Rectal smooth muscle tissue (tissue), 1 donor: Measurements from ENCODE around the gene SERINC3.

Source experiments
- H3K27ac ChIP-seq: one replicate; pipeline ENCODE4 v1.7.0; 2013; ENCODE audit warnings: low read depth, low read length, inconsistent platforms
- H3K27me3 ChIP-seq: one replicate; pipeline ENCODE4 v1.7.0; 2013; ENCODE audit warnings: low read length; ENCODE audit not compliant: control insufficient read depth, insufficient read depth
- H3K36me3 ChIP-seq: one replicate; pipeline ENCODE4 v1.7.0; 2013; ENCODE audit warnings: low read length; ENCODE audit not compliant: control insufficient read depth, insufficient read depth
- H3K4me1 ChIP-seq: one replicate; pipeline ENCODE4 v1.7.0; 2013; ENCODE audit warnings: low read length; ENCODE audit not compliant: control insufficient read depth, insufficient read depth
- H3K4me3 ChIP-seq: one replicate; pipeline ENCODE4 v1.7.0; 2013; ENCODE audit warnings: low read length
- H3K9ac ChIP-seq: one replicate; pipeline ENCODE4 v1.7.0; 2013; ENCODE audit warnings: low read length

Gene SERINC3

DNA sequence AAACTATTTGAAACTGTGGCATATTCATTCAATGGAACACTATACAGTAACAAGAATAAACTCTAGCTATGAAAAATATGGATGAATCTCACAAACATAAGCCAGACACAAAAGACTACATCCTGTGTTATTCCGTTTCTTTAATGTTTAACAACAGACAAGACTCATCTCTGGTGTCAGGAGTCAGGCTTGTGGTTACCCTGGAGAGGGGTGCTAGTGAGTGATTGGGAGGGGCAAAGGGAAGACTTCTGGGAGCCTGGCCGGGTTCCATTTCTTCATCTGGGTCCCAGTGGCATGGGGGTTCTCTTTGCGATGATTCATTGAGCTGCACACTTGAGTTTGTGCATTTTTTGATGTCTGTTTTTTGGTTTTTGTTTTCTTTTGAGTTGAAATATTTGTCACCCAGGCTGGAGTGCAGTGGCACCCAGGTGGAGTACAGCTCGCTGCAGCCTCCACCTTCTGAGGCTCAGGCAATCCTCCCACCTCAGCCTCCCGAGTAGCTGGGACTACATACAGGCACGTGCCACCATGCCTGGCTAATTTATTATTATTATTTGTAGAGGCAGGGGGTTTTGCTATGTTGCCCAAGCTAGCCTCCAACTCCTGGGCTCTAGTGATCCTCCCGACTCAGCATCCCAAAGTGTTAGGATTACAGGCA lies 67.4 kb downstream of the SERINC3 start:
- no peak overlapping the region for H3K9ac ChIP-seq
- no peaks in the 10 kb centered on the region for H3K27me3 ChIP-seq
- H3K36me3 ChIP-seq = no peaks in the 10 kb centered on the region
- no peak overlapping the region for H3K27ac ChIP-seq
- H3K4me1 ChIP-seq = no peaks in the 10 kb centered on the region
- no peak overlapping the region for H3K4me3 ChIP-seq

DNA sequence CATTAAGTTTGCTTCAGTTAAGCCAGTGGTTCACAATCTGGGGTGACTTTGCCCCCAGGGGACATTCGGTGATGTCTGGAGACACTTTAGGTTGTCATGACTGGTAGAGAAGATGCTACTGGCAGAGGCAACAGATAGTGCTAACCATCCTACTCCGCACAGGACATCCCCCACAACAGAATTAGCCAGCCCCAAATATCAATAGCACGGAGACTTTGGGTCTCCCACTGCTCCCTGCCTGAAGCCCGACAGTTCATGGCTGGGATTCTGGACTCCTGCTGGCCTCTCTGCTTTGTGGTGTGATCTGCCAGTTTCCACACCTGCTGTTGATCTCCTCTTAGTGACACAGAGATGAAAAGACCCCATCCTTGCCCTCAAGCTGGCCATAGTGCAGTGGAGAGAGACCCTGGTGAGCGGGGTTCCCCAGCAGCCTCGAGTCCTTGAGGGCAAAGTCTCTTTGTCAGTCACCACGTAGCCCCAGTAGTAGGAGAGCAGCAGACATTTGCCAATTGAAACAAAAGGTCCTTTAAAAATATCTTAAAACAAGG lies 70.9 kb downstream of the SERINC3 start:
- Histone ChIP-seq H3K36me3 (no peaks in the 10 kb centered on the region), H3K27ac (no peak overlapping the region), H3K27me3 (no peaks in the 10 kb centered on the region), H3K9ac (no peak overlapping the region), H3K4me1 (no peaks in the 10 kb centered on the region), H3K4me3 (no peak overlapping the region)

DNA sequence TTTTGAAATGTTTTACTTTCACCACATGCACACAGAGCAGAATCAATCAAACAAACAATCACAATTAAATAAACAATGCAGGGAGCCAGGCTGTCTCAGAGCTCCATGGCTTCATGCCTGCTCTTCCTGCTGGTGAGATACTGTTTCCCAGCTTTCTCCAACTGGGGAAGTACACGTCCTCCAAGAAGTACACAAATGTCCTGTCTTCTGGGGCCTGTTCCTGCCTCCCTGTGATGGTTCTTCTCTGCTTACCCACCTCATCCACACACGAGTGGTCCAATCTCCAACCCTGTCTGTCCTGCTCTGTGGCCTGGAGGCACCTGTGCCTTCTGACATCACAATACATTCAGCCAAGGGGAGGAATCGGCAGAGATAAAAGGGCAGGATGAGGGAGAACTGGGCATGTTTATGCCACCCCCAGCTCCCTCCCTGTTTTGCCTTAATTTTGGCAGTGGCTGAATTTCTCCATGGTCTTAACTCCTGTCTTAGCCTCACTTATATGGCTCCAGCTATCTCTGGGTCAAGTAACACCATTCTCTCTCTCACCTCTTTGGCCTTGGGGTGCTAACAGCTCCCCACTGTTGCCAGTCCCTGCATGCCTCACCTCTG lies 71.5 kb downstream of the SERINC3 start:
- no peak overlapping the region for H3K27ac ChIP-seq
- H3K9ac ChIP-seq = no peak overlapping the region
- no peaks in the 10 kb centered on the region for H3K36me3 ChIP-seq
- no peaks in the 10 kb centered on the region for H3K27me3 ChIP-seq
- no peaks in the 10 kb centered on the region for H3K4me1 ChIP-seq
- H3K4me3 ChIP-seq = no peak overlapping the region

DNA sequence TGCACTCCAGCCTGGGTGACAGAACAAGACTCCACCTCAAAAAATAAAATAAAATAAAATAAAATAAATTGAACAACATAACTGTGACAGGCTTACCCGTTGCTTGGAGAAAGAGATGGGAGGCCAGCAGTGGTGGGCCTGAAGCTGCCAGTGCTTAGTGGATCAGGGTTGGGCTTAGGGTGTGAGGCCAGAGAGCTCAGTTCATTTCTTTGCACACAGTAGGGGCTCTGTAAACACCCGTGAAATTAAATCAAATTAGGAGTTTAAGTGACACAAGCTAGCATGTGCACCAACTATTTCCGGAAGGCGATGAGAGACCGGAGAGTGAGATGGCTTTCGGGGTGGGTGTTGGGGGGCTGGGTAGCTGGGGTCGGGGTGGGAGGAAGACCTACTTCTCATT lies 72.0 kb downstream of the SERINC3 start:
- Histone ChIP-seq H3K27me3 (no peaks in the 10 kb centered on the region), H3K27ac (no peak overlapping the region), H3K9ac (no peak overlapping the region), H3K4me1 (no peaks in the 10 kb centered on the region), H3K4me3 (no peak overlapping the region), H3K36me3 (no peaks in the 10 kb centered on the region)

DNA sequence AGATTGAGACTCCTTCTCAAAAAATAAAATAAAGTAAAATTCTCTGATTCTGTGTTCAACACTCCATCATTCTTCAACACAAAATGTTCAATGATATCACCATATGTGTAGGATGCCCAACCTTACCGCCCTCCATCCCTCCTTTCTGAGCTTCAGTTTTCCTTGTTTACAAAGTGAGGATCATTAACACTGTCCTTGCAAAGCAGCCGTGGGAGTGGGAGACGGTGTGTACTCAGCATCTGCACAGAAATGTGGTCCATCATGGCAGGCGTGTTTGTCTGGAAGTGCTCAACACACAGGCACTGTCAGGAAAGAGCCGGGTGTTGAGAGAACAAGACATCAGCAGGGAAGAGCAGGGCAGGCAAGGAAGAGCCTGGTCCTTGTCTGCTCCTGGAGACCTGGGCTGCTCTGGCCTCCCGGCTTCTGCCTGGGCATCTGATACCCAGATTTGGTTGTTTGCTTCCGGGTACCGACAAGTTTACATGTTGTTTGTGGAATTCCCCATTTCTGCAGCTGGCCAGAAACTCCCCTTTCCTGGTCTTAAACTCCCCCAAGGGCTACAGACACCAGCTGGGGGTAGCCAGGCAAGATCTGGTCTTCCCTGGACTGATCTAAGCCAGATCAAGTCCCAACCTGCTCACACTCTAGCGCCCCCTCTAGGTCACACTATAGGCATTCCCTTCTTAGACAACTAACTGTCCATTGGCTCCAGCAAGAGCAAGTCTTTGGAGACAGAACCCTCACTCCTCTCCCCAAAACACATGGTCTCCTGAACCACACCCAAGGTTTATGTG lies 72.9 kb downstream of the SERINC3 start:
- H3K27ac ChIP-seq = no peak overlapping the region
- no peak overlapping the region for H3K4me3 ChIP-seq
- H3K9ac ChIP-seq = no peak overlapping the region
- no peaks in the 10 kb centered on the region for H3K36me3 ChIP-seq
- H3K27me3 ChIP-seq = no peaks in the 10 kb centered on the region
- no peaks in the 10 kb centered on the region for H3K4me1 ChIP-seq

DNA sequence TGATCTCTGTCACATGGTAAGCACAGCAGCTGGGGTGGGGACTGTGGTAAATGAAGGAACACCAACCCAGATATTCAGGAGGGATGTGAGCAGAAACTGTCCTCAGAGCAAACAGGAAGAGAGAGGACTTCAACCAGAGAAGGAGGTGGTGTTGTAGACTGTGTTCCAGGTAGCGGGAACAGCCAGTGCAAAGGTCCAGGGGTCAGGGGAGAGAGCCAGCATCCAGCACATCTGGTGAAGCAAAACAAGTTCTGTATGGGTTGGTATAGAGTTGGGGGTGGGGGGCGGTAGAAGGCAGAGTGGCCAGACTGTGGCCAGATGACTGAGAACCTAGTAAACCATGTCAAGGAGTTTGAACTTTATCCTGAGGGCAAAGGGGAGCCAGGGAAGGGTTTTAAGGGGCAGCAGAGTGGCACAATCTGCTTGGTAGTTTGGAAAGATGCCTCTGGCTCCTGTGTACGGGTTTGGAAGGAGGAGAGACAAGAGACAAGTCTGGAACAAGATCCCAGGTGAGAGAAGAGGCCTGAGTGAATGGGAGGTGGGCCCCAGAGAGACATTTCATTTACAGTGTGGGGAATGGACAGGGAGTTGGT lies 73.9 kb downstream of the SERINC3 start:
- Histone ChIP-seq H3K27me3 (no peaks in the 10 kb centered on the region), H3K4me1 (no peaks in the 10 kb centered on the region), H3K27ac (no peak overlapping the region), H3K4me3 (no peak overlapping the region), H3K9ac (no peak overlapping the region), H3K36me3 (no peaks in the 10 kb centered on the region)
